Neural crest cell (in vitro differentiated cells): Measurements from ENCODE around the gene MTCL1. TPM values are rescaled to one million over a fixed set of nuclear protein-coding genes. Genes with fewer than 3 reads are reported as not detected.

ENCODE experiments used
- DNase-seq: peaks from one replicate; pipeline ENCODE4 v3.0.0; 2021; ENCODE audit warnings: low read depth, mixed read lengths, low spot score
- H3K27ac Mint-ChIP-seq: one replicate; pipeline ENCODE4 v1.8.0; 2021; ENCODE audit warnings: mild to moderate bottlenecking, mixed read lengths; ENCODE audit not compliant: unreplicated experiment
- H3K27me3 Mint-ChIP-seq: 2 replicates; pipeline ENCODE4 v1.8.0; 2021; ENCODE audit warnings: low read depth, mild to moderate bottlenecking, mixed read lengths
- H3K36me3 Mint-ChIP-seq: 2 replicates; pipeline ENCODE4 v1.8.0; 2021; ENCODE audit warnings: low read depth, mild to moderate bottlenecking, mixed read lengths
- H3K4me1 Mint-ChIP-seq: 2 replicates; pipeline ENCODE4 v1.8.0; 2021; ENCODE audit warnings: mixed read lengths
- H3K4me3 Mint-ChIP-seq: one replicate; pipeline ENCODE4 v1.8.0; 2021; ENCODE audit warnings: mild to moderate bottlenecking, mixed read lengths
- H3K9me3 Mint-ChIP-seq: 2 replicates; pipeline ENCODE4 v1.8.0; 2021; ENCODE audit warnings: mixed read lengths
- total RNA-seq: library from RNA; stranded (reverse); gene quantifications from 2 replicates; pipeline ENCODE4 v1.2.1, GENCODE V29; 2021
- TF ChIP-seq, protein P1 (sequence below): fragments of 200-600 bp; sonication (generic); conservative IDR thresholded peaks from 2 replicates; pipeline ENCODE4 v1.5.0; 2021; ENCODE audit warnings: antibody characterized with exemption, mild to moderate bottlenecking

The MTCL1 gene
- total RNA-seq, 1 donor from 2014 or later, result 17.8 TPM

DNA sequence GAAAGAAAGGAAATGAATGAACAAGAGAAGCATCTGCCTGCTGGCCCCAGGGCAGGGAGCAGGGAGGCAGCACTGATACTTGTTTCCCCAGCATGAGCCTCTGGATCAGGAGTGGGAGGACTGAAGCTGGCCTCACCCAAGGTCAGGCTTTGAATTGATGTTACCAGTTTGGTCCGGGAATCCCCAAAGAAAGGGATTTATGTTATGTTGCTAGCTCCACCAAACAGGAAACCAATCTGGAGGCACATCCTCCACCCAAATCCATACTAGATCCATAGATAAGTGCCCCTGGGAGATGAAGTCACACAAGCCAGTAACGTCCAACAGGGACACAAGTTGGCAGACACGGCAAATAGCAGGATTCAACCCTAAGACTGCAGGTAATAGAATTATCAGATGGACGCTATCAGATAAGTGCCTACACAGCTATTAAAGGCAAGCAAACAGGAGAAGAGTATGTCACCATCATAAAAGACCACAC, 85.9 kb downstream of the MTCL1 start:
- Mint-ChIP-seq H3K27ac (peak overlapping the region; percentile 66), H3K36me3 (no peaks in the 10 kb centered on the region), H3K4me3 (no peak overlapping the region), H3K4me1 (peaks cover 65% of the 10 kb centered on the region), H3K27me3 (no peaks in the 10 kb centered on the region), H3K9me3 (no peaks in the 10 kb centered on the region)
- TF ChIP-seq, protein P1, sequence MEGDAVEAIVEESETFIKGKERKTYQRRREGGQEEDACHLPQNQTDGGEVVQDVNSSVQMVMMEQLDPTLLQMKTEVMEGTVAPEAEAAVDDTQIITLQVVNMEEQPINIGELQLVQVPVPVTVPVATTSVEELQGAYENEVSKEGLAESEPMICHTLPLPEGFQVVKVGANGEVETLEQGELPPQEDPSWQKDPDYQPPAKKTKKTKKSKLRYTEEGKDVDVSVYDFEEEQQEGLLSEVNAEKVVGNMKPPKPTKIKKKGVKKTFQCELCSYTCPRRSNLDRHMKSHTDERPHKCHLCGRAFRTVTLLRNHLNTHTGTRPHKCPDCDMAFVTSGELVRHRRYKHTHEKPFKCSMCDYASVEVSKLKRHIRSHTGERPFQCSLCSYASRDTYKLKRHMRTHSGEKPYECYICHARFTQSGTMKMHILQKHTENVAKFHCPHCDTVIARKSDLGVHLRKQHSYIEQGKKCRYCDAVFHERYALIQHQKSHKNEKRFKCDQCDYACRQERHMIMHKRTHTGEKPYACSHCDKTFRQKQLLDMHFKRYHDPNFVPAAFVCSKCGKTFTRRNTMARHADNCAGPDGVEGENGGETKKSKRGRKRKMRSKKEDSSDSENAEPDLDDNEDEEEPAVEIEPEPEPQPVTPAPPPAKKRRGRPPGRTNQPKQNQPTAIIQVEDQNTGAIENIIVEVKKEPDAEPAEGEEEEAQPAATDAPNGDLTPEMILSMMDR, result no peak
- no peak for DNase-seq

DNA sequence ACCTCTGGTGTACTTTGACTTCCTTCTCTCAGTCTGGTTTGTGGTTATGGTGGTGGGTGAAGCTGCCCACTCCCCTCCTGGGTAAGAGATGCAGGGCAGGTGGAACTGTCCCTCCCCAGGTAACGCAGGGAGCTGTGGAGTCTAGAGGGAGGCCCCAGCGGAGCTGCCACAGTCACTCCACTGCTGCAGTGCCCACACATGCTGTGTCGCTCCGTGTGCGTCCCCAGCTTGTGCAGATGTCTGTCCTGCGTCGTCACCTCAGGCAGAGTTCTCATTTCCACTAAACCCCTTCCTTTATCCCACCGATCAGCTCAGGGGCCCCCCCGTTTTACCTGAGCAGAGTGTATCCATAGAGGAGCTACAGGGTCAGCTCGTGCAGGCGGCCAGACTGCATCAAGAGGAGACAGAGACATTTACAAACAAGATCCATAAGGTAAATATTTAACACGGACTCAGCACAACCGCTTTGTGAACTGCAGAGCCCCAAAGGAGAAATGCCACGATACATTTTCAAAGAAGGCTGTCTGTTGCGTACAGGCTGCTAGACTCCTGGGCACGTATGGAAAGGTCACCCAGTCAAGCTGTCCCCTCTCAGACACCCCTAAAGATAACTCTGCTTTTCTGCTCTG, 87.4 kb downstream of the MTCL1 start:
- TF ChIP-seq, protein P1, result no peak
- H3K36me3 Mint-ChIP-seq, result no peaks in the 10 kb centered on the region
- DNase-seq, result no peak
- H3K9me3 Mint-ChIP-seq, result no peaks in the 10 kb centered on the region
- H3K27ac Mint-ChIP-seq, result no peak overlapping the region
- peaks cover 65% of the 10 kb centered on the region for H3K4me1 Mint-ChIP-seq
- no peak overlapping the region for H3K4me3 Mint-ChIP-seq
- no peaks in the 10 kb centered on the region for H3K27me3 Mint-ChIP-seq

DNA sequence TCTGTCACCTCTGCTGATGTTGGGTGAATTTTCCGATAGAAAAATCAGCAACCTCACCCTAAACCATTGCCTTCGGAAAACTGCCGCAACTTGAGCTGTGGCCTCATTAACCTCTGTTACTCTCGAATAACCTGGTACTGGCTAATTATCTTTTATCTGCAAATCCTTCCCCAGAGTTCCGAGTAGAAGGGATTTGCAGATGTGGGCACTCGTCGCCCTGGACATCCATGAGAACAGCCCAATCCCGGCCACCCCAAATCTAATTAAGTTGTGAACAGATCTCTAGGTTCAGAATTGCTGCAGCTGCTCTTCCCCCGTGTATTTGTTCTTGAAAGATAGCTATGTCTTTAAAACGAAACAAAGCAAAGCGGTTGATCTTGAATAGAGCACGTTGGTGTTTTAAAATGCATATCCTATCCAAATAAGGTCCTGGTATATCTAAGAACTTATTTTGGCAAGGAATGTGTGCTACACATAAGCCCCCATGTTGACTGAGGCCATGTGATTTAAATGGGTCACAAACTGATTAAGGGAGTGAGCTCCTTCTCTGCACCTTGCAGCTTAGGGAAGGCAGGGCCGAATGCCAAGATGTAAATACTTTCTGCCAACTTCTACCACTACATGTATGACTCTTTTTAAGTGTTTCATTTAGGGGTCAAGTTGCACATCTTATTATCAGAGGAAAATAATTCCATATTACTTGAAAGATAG, 88.2 kb downstream of the MTCL1 start:
- Mint-ChIP-seq H3K27me3 (no peaks in the 10 kb centered on the region), H3K27ac (no peak overlapping the region), H3K4me1 (peaks cover 59% of the 10 kb centered on the region), H3K36me3 (no peaks in the 10 kb centered on the region), H3K9me3 (no peaks in the 10 kb centered on the region), H3K4me3 (no peak overlapping the region)
- TF ChIP-seq, protein P1, result no peak
- no peak for DNase-seq

DNA sequence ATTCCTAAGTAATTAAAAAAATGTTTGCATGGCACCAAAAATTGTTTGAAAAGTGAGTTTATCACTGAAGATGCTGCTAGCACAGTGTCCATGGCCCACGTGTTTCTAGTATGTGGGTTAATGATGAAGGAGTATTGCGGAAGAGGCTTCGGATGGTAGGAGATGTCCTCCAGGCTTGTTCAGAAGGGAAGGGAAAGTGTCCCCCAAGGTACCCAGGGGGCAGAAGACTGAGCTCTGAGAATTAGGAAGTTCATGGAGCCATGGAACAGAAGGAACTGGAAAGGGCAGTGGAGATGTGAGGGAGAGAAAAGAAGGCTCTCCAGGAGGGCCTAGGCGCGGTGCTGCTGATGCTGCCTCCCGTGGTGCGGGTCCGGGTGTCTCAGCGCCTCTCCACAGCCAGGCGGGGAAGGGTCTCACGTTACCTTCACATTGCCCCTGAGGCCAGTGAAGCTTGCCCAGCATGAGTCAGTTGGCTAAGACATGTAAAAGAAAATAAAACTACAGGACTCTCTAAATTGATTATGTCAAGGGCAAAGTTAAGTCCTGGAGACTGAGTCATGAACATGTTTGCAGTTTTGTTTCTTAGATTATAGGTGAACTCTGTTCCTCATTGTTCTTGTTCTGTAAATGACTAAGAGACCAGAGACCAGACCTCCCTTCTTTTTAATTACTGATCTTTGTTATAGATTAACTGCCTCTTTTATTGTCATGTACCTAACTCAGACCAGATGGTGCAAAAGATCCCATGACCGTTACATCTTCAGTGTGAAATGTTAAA, 89.0 kb downstream of the MTCL1 start:
- Mint-ChIP-seq H3K9me3 (no peaks in the 10 kb centered on the region), H3K4me1 (peaks cover 54% of the 10 kb centered on the region), H3K36me3 (no peaks in the 10 kb centered on the region), H3K4me3 (no peak overlapping the region), H3K27me3 (no peaks in the 10 kb centered on the region), H3K27ac (peak overlapping the region; percentile 81)
- DNase-seq, result no peak
- TF ChIP-seq, protein P1, result no peak

DNA sequence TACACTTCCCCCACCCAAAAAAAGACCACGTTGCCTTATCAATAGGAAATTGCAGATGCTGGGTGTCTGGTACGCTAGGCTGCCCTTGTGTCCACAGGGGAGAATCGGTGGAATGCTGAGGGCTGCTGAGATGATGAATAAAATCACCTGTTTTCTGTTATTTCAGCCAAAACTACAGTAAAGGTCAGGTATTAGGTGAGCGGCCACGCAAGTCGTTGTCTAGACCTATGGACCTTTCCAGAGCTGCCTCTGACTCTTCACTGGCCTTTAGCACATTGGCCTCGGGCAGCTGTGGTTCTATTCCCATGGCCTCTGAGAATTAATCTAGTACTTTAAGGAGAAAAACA, 89.6 kb downstream of the MTCL1 start:
- TF ChIP-seq, protein P1, result no peak
- H3K4me1 Mint-ChIP-seq, result peaks cover 52% of the 10 kb centered on the region
- no peak for DNase-seq
- H3K27me3 Mint-ChIP-seq, result no peaks in the 10 kb centered on the region
- no peak overlapping the region for H3K4me3 Mint-ChIP-seq
- no peaks in the 10 kb centered on the region for H3K9me3 Mint-ChIP-seq
- H3K27ac Mint-ChIP-seq, result peak overlapping the region; percentile 81
- no peaks in the 10 kb centered on the region for H3K36me3 Mint-ChIP-seq
